ENCODE measurements around the gene PRSS56. TPM values are rescaled to one million over a fixed set of nuclear protein-coding genes. Genes with fewer than 3 reads are reported as not detected.

Gene PRSS56
- total and polyA plus RNA-seq, 2 of the 13 experiments (the other 11 are each of a cell fraction or from before 2014, with no cell fraction given) = not detected

- TF ChIP-seq ZNF407 (CRISPR knock-in tag; IDR thresholded peaks at IDR 0.05; ENCODE audit: not compliant biosample characterization) = no peak
These were observed 6.3 kb downstream of the PRSS56 start (continued) for GRCh38 chr2:232526372-232526941.

- intact Hi-C loops (cut with micrococcal nuclease; ENCODE audit: unreplicated experiment) (loop anchor here (10.0 kb wide), 1 partner anchor 623 kb away; no protein-coding TSS in a partner anchor), in situ Hi-C loops (cut with HindIII; ENCODE audit: extremely low pct_ligation_motif_present, low pct_unique_long_range_greater_than_20kb) (no loop called here)
- DNase-seq (ENCODE audit: low spot score) (no peak), ATAC-seq (no peak), FAIRE-seq (no peak)
- H3K4me3 ChIP-seq (replicated peaks in 1 of 3; ENCODE audit: insufficient read depth in 1 of 3, low read depth in 2 of 3, low read length in 3 of 3) = no peak overlapping the region
- H3K9me3 ChIP-seq (ENCODE audit: low read length) = no peaks in the 10 kb centered on the region
- no peak overlapping the region for H3K27ac ChIP-seq (ENCODE audit: extremely low read length, insufficient read depth, low read length)
- H3K79me2 ChIP-seq (ENCODE audit: insufficient read depth, low read length) = no peaks in the 10 kb centered on the region
- H4K20me1 ChIP-seq (ENCODE audit: insufficient read depth, low read length) = no peaks in the 10 kb centered on the region
- no peak overlapping the region for H3K9ac ChIP-seq (ENCODE audit: insufficient read depth, low read depth, low read length)
- H3K4me2 ChIP-seq (ENCODE audit: low read depth, low read length) = no peak overlapping the region
- H2AFZ ChIP-seq (ENCODE audit: low read length) = no peak overlapping the region
- H3K36me3 ChIP-seq (replicated peaks in 1 of 2; ENCODE audit: control insufficient read depth in 1 of 2, insufficient read depth in 2 of 2, low read length in 2 of 2) = no peaks in the 10 kb centered on the region
- peaks cover 36% of the 10 kb centered on the region for H3K4me1 ChIP-seq (ENCODE audit: insufficient read depth, low read length)
- 20% methylated on average over 6 of the region's 6 CpGs for WGBS (ENCODE audit: low lambda C conversion rate)
- no TSS peak for BruUV-seq (replicated peaks)
- H3K27me3 ChIP-seq (ENCODE audit: control insufficient read depth in 1 of 2, insufficient read depth in 2 of 2, low read length in 2 of 2) = peaks cover 28 to 80% of the 10 kb centered on the region in 2 experiments; a peak in 4 of 5 replicates
- CTCF ChIA-PET (ENCODE audit: low intra/inter-chr PET ratio, low total read pairs) = no interaction called here
- POLR2A ChIA-PET = no interaction called here
- TF ChIP-seq CENPX (CRISPR knock-in tag; IDR thresholded peaks at IDR 0.05) (no peak), ZNF691 (CRISPR knock-in tag; IDR thresholded peaks at IDR 0.05; ENCODE audit: borderline replicate concordance, low read depth) (0 out of 2 replicates have a peak, but pooled peaks have one; percentile 54), ZNF253 (CRISPR knock-in tag; IDR thresholded peaks at IDR 0.05; ENCODE audit: borderline replicate concordance) (no peak), ZNF441 (CRISPR knock-in tag; IDR thresholded peaks at IDR 0.05; ENCODE audit: borderline replicate concordance) (no peak), KMT2B (CRISPR knock-in tag; IDR thresholded peaks at IDR 0.05) (no peak), EEA1 (CRISPR knock-in tag; IDR thresholded peaks at IDR 0.05; ENCODE audit: borderline replicate concordance) (no peak), CHD4 (IDR thresholded peaks at IDR 0.05; ENCODE audit: borderline replicate concordance, low read length) (no peak), ZFP36 (IDR thresholded peaks at IDR 0.05; ENCODE audit: borderline replicate concordance, low read depth, low read length, partially characterized antibody) (no peak), ZNF460 (CRISPR knock-in tag; IDR thresholded peaks at IDR 0.05; ENCODE audit: borderline replicate concordance) (no peak), MTERF4 (CRISPR knock-in tag; IDR thresholded peaks at IDR 0.05) (no peak), DNMT3B (CRISPR knock-in tag; conservative IDR thresholded peaks at IDR 0.05) (no peak)
These were observed 7.8 kb downstream of the PRSS56 start for GRCh38 chr2:232527905-232528470.

All from HepG2 (cell line).